ENCODE results near the gene DNASE1L2. TPM values are rescaled to one million over a fixed set of nuclear protein-coding genes. Genes with fewer than 3 reads are reported as not detected.

The DNASE1L2 gene
- total and polyA plus RNA-seq, 10 of the 15 experiments (the other 5 are each of a cell fraction or from before 2014, with no cell fraction given) = 0.06 to 1.5 (median 0.29) TPM

DNA sequence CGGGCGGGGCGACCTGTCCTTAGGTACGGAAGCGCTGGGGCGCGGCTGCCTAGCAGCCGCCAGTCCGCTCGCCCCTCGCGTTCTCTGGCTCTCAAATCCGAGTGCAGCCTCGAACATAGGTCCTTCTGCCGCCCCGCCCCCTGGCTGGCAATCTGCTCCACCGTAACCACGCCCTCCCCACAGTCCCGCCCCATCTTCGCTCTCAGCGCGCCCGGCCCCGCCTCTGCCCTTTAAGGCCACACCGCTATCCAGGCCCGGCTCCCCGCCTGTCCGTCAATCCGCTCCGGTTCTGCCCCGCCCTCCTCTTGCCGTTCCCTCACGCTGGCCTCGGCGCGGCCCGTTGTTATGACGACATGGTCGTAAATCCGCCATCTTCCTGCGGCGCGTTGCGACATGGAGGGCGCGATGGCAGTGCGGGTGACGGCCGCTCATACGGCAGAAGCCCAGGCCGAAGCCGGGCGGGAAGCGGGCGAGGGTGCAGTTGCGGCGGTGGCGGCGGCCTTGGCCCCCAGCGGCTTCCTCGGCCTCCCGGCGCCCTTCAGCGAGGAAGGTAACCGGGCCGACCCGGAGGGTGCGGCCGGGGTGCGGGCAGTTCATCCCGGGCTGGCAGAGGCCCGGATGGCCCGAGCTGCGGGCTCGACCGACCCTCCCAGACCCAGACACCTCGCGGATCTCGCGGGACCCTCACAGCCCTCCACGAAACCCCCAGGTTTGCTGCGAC, 12.9 kb upstream of the DNASE1L2 start, which contains the start of gene E4F1 (continued):
- TF ChIP-seq MTA2 (IDR thresholded peaks at IDR 0.05; ENCODE audit: low read depth) = no peak
- 0 out of 2 replicates have a peak, but pooled peaks have one; percentile 16 for TF ChIP-seq MEF2A (IDR thresholded peaks at IDR 0.05; ENCODE audit: insufficient read depth, low read depth, low read length)
- TF ChIP-seq, protein P1, sequence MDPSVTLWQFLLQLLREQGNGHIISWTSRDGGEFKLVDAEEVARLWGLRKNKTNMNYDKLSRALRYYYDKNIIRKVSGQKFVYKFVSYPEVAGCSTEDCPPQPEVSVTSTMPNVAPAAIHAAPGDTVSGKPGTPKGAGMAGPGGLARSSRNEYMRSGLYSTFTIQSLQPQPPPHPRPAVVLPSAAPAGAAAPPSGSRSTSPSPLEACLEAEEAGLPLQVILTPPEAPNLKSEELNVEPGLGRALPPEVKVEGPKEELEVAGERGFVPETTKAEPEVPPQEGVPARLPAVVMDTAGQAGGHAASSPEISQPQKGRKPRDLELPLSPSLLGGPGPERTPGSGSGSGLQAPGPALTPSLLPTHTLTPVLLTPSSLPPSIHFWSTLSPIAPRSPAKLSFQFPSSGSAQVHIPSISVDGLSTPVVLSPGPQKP (IDR thresholded peaks at IDR 0.05; ENCODE audit: low read depth, low read length) = no peak
- no peak for TF ChIP-seq FOXK2 (IDR thresholded peaks at IDR 0.05)
- 0 out of 2 replicates have a peak, but pooled peaks have one; percentile 75 for TF ChIP-seq STAT1 (conservative IDR thresholded peaks at IDR 0.05)
- TF ChIP-seq SIX5 (IDR thresholded peaks at IDR 0.05; ENCODE audit: low read depth, low read length, severe bottlenecking) = peak; percentile 42
- TF ChIP-seq HDAC6 (IDR thresholded peaks at IDR 0.05; ENCODE audit: unreplicated experiment) = no peak
- TF ChIP-seq, protein P2, sequence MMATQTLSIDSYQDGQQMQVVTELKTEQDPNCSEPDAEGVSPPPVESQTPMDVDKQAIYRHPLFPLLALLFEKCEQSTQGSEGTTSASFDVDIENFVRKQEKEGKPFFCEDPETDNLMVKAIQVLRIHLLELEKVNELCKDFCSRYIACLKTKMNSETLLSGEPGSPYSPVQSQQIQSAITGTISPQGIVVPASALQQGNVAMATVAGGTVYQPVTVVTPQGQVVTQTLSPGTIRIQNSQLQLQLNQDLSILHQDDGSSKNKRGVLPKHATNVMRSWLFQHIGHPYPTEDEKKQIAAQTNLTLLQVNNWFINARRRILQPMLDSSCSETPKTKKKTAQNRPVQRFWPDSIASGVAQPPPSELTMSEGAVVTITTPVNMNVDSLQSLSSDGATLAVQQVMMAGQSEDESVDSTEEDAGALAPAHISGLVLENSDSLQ (IDR thresholded peaks at IDR 0.05) = peak; percentile 99
- no peak for TF ChIP-seq YBX1 (IDR thresholded peaks at IDR 0.05)
- peak; percentile 61; the same call in 1 of the 2 replicates for TF ChIP-seq RELB (IDR thresholded peaks at IDR 0.05; ENCODE audit: low read depth)
- TF ChIP-seq TCF12 (IDR thresholded peaks at IDR 0.05; ENCODE audit: low read depth, low read length) = 0 out of 2 replicates have a peak, but pooled peaks have one; percentile 56
- no peak for TF ChIP-seq CBX5 (IDR thresholded peaks at IDR 0.05; ENCODE audit: low read depth)
- no peak for TF ChIP-seq BACH1 (IDR thresholded peaks at IDR 0.05; ENCODE audit: borderline replicate concordance)
- peak; percentile 64 for TF ChIP-seq IKZF1 (conservative IDR thresholded peaks at IDR 0.05)
- no peak for TF ChIP-seq NFYA (IDR thresholded peaks at IDR 0.05; ENCODE audit: borderline replicate concordance, low read depth, low read length)
- no peak for TF ChIP-seq NR2C2 (IDR thresholded peaks at IDR 0.05; ENCODE audit: borderline replicate concordance, control insufficient read depth, insufficient read length, low read depth)
- peak; percentile 90 for TF ChIP-seq ATF7 (IDR thresholded peaks at IDR 0.05; ENCODE audit: low read depth)
- no peak for TF ChIP-seq NRF1 (conservative IDR thresholded peaks at IDR 0.05; ENCODE audit: low read depth, low read length)
- peak in 1 of 2 experiments; percentile 41; a peak in 1 of 4 replicates for TF ChIP-seq EP300 (IDR thresholded peaks at IDR 0.05; ENCODE audit: borderline replicate concordance in 1 of 2, control insufficient read depth in 1 of 2, low read depth in 2 of 2, low read length in 2 of 2)
- TF ChIP-seq, protein P3, sequence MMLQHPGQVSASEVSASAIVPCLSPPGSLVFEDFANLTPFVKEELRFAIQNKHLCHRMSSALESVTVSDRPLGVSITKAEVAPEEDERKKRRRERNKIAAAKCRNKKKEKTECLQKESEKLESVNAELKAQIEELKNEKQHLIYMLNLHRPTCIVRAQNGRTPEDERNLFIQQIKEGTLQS (IDR thresholded peaks at IDR 0.05; ENCODE audit: borderline replicate concordance, extremely low read depth, low read depth, low read length) = peak; percentile 91
- no peak for TF ChIP-seq SP1 (IDR thresholded peaks at IDR 0.05; ENCODE audit: low read depth, low read length)
- TF ChIP-seq TCF7 (IDR thresholded peaks at IDR 0.05; ENCODE audit: borderline replicate concordance) = no peak
- no peak for TF ChIP-seq E2F4 (IDR thresholded peaks at IDR 0.05; ENCODE audit: low read depth, low read length)
- TF ChIP-seq POU2F2 (IDR thresholded peaks at IDR 0.05; ENCODE audit: borderline replicate concordance, low read depth, low read length) = peak; percentile 86; the same call in 2 of the 3 replicates
- TF ChIP-seq LARP7 (IDR thresholded peaks at IDR 0.05) = peak; percentile 86; the same call in 1 of the 2 replicates
- TF ChIP-seq EZH2 (IDR thresholded peaks at IDR 0.05; ENCODE audit: borderline replicate concordance, control insufficient read depth, low read depth, low read length) = no peak

All from GM12878 (cell line).